H9 (cell line): ENCODE measurements around the gene ADGRF5. TPM values are rescaled to one million over a fixed set of nuclear protein-coding genes. Genes with fewer than 3 reads are reported as not detected.

Experiments used
- DNase-seq: peaks from one replicate; pipeline ENCODE4 v3.0.0-alpha.2; 2017
- H2AFZ ChIP-seq: one replicate; pipeline ENCODE4 v1.6.1; 2013; ENCODE audit warnings: mild to moderate bottlenecking, low read length, control low read depth, moderate library complexity
- H2AK5ac ChIP-seq: 2 replicates; pipeline ENCODE4 v1.6.1; 2013; ENCODE audit warnings: low read length, control low read depth, mixed read lengths; ENCODE audit not compliant: insufficient read length
- H2BK120ac ChIP-seq: one replicate; pipeline ENCODE4 v1.6.1; 2013; ENCODE audit warnings: low read depth, mild to moderate bottlenecking, low read length, control low read depth, inconsistent platforms; ENCODE audit not compliant: poor library complexity, severe bottlenecking
- H2BK12ac ChIP-seq: 2 replicates; pipeline ENCODE4 v1.6.1; 2013; ENCODE audit warnings: low read length, control low read depth, mixed read lengths, low read depth; ENCODE audit not compliant: insufficient read length
- H2BK15ac ChIP-seq: 2 replicates; pipeline ENCODE4 v1.6.1; 2013; ENCODE audit warnings: low read depth, low read length, control low read depth
- H2BK20ac ChIP-seq: one replicate; pipeline ENCODE4 v1.6.1; 2013; ENCODE audit warnings: low read depth, mild to moderate bottlenecking, low read length, control low read depth, inconsistent platforms; ENCODE audit not compliant: poor library complexity, severe bottlenecking
- H2BK5ac ChIP-seq: 2 replicates; pipeline ENCODE4 v1.6.1; 2013; ENCODE audit warnings: low read length, control low read depth, mixed read lengths; ENCODE audit not compliant: insufficient read length
- H3K14ac ChIP-seq: 2 replicates; pipeline ENCODE4 v1.6.1; 2013; ENCODE audit warnings: low read length, control low read depth; ENCODE audit not compliant: insufficient read depth
- H3K18ac ChIP-seq: 2 replicates; pipeline ENCODE4 v1.6.1; 2013; ENCODE audit warnings: low read depth, mild to moderate bottlenecking, mixed read lengths, low read length, control low read depth; ENCODE audit not compliant: insufficient read length
- H3K23ac ChIP-seq: 2 replicates; pipeline ENCODE4 v1.6.1; 2013; ENCODE audit warnings: low read length, control low read depth, mixed read lengths, low read depth; ENCODE audit not compliant: insufficient read length
- H3K23me2 ChIP-seq: 2 replicates; pipeline ENCODE4 v1.6.1; 2013; ENCODE audit warnings: low read depth, mild to moderate bottlenecking, mixed read lengths, low read length, control low read depth; ENCODE audit not compliant: insufficient read length, poor library complexity, severe bottlenecking
- H3K27ac ChIP-seq: 2 replicates; pipeline ENCODE4 v1.5.1; 2013; ENCODE audit warnings: low read length, control low read depth, mixed read lengths, low read depth; ENCODE audit not compliant: insufficient read length
- H3K27me3 ChIP-seq: 2 replicates; pipeline ENCODE4 v1.6.1; 2013; ENCODE audit warnings: low read length, control low read depth, inconsistent platforms; ENCODE audit not compliant: insufficient read depth
- H3K4ac ChIP-seq: 2 replicates; pipeline ENCODE4 v1.6.1; 2013; ENCODE audit warnings: low read depth, mild to moderate bottlenecking, control low read depth, inconsistent platforms, low read length, moderate library complexity
- H3K4me1 ChIP-seq: 2 replicates; pipeline ENCODE4 v1.6.1; 2013; ENCODE audit warnings: low read length, control low read depth, inconsistent platforms; ENCODE audit not compliant: insufficient read depth
- H3K4me2 ChIP-seq: 2 replicates; pipeline ENCODE4 v1.6.1; 2013; ENCODE audit warnings: low read length, control low read depth, mixed read lengths; ENCODE audit not compliant: insufficient read length, insufficient read depth
- H3K56ac ChIP-seq: 2 replicates; pipeline ENCODE4 v1.6.1; 2013; ENCODE audit warnings: low read depth, mild to moderate bottlenecking, mixed read lengths, low read length, control low read depth; ENCODE audit not compliant: insufficient read length
- H3K79me1 ChIP-seq: 2 replicates; pipeline ENCODE4 v1.6.1; 2013; ENCODE audit warnings: low read depth, mild to moderate bottlenecking, moderate library complexity, low read length, control low read depth, inconsistent platforms; ENCODE audit not compliant: insufficient read depth, poor library complexity, severe bottlenecking
- H3K79me2 ChIP-seq: 2 replicates; pipeline ENCODE4 v1.6.1; 2013; ENCODE audit warnings: low read length, control low read depth, inconsistent platforms; ENCODE audit not compliant: insufficient read depth
- H3K9ac ChIP-seq: 2 replicates; pipeline ENCODE4 v1.6.1; 2013; ENCODE audit warnings: low read length, control low read depth, mixed read lengths; ENCODE audit not compliant: insufficient read length; ENCODE audit errors: extremely low read depth
- H3K9me3 ChIP-seq: one replicate; pipeline ENCODE4 v1.6.1; 2013; ENCODE audit warnings: low read depth, low read length, inconsistent platforms; ENCODE audit not compliant: control insufficient read depth
- H3T11ph ChIP-seq: one replicate; pipeline ENCODE4 v1.6.1; 2013; ENCODE audit warnings: mild to moderate bottlenecking, low read length, control low read depth, inconsistent platforms
- H4K20me1 ChIP-seq: one replicate; pipeline ENCODE4 v1.6.1; 2013; ENCODE audit not compliant: control insufficient read depth, insufficient read length, insufficient read depth
- H4K5ac ChIP-seq: 2 replicates; pipeline ENCODE4 v1.6.1; 2013; ENCODE audit warnings: low read depth, mild to moderate bottlenecking, mixed read lengths, low read length, control low read depth; ENCODE audit not compliant: insufficient read length
- H4K8ac ChIP-seq: replicated peaks from 2 replicates; pipeline ENCODE4 v1.6.1; 2013; ENCODE audit warnings: low read length, control low read depth, mixed read lengths, low read depth; ENCODE audit not compliant: insufficient read length
- H4K91ac ChIP-seq: 2 replicates; pipeline ENCODE4 v1.6.1; 2013; ENCODE audit warnings: low read depth, mild to moderate bottlenecking, moderate library complexity, mixed read lengths, low read length, control low read depth; ENCODE audit not compliant: insufficient read length
- H3K27ac Mint-ChIP-seq, 3 experiments: 2 replicates in 2 of 3; 3 replicates in 1 of 3; pipeline ENCODE4 v1.8.0; 2020 to 2021; ENCODE audit warnings: mixed read lengths in 3 of 3, mild to moderate bottlenecking in 1 of 3, moderate library complexity in 1 of 3
- H3K27me3 Mint-ChIP-seq: 2 replicates; pipeline ENCODE4 v1.8.0; 2021; ENCODE audit warnings: low read depth, mild to moderate bottlenecking, moderate library complexity, mixed read lengths
- H3K36me3 Mint-ChIP-seq, 3 experiments: 2 replicates in 2 of 3; 3 replicates in 1 of 3; pipeline ENCODE4 v1.8.0; 2020 to 2021; ENCODE audit warnings: low read depth in 3 of 3, mixed read lengths in 3 of 3; ENCODE audit not compliant: insufficient read depth in 1 of 3
- H3K4me1 Mint-ChIP-seq, 2 experiments: 2 replicates each; pipeline ENCODE4 v1.8.0; 2020; ENCODE audit warnings: mixed read lengths in 2 of 2
- H3K4me3 Mint-ChIP-seq, 2 experiments: 2 replicates in 1 of 2; 3 replicates in 1 of 2; pipeline ENCODE4 v1.8.0; 2020 to 2021; ENCODE audit warnings: mild to moderate bottlenecking in 2 of 2, mixed read lengths in 2 of 2, moderate library complexity in 1 of 2
- H3K9me3 Mint-ChIP-seq, 2 experiments: 2 replicates in 1 of 2; 3 replicates in 1 of 2; pipeline ENCODE4 v1.8.0; 2020; ENCODE audit warnings: mild to moderate bottlenecking in 2 of 2, mixed read lengths in 2 of 2, moderate library complexity in 1 of 2
- CTCF ChIP-seq: fragments of 200-600 bp; sonication (generic); conservative IDR thresholded peaks from 3 replicates; pipeline ENCODE4 v1.8.0; 2021; ENCODE audit warnings: antibody characterized with exemption, mild to moderate bottlenecking
- WGBS: extraction: QIAGEN DNeasy Blood & Tissue Kit; methylation state at CpG from one replicate; pipeline ENCODE4 v1.1.7; 2013; ENCODE audit warnings: missing lambda C conversion rate, low lambda C conversion rate, mixed read lengths; ENCODE audit not compliant: insufficient read length; ENCODE audit errors: extremely low coverage; 5-methylcytosine and 5-hydroxymethylcytosine counted together
- total RNA-seq: library from RNA; stranded (reverse); gene quantifications from 2 replicates; pipeline ENCODE4 v1.2.1, GENCODE V29; 2021

ADGRF5 gene
- total RNA-seq, 1 experiment from 2014 or later = not detected

GRCh38 chr6:46832816-46833215 lies 88.9 kb downstream of the ADGRF5 start:
- no peak overlapping the region for H4K91ac ChIP-seq
- H3K27ac Mint-ChIP-seq = no peak overlapping the region
- H3K79me1 ChIP-seq = no peaks in the 10 kb centered on the region
- H4K20me1 ChIP-seq = no peaks in the 10 kb centered on the region
- H3K56ac ChIP-seq = no peak overlapping the region
- H2BK12ac ChIP-seq = no peak overlapping the region
- no peak overlapping the region for H3K4me2 ChIP-seq
- no peak for DNase-seq
- no peak overlapping the region for H2AK5ac ChIP-seq
- H3K79me2 ChIP-seq = no peaks in the 10 kb centered on the region
- no peak overlapping the region for H2AFZ ChIP-seq
- H3K23me2 ChIP-seq = no peaks in the 10 kb centered on the region
- H4K8ac ChIP-seq = no peak overlapping the region
- no peak overlapping the region for H3T11ph ChIP-seq
- no peak overlapping the region for H2BK20ac ChIP-seq
- H2BK120ac ChIP-seq = no peak overlapping the region
- no peak overlapping the region for H4K5ac ChIP-seq
- H3K27me3 Mint-ChIP-seq = no peaks in the 10 kb centered on the region
- no peak overlapping the region for H2BK15ac ChIP-seq
- no peaks in the 10 kb centered on the region for H3K4me1 ChIP-seq
- H2BK5ac ChIP-seq = no peak overlapping the region
- H3K14ac ChIP-seq = no peak overlapping the region
- WGBS = no CpG with 5 or more reads among the region's 3 CpGs
- no peaks in the 10 kb centered on the region for H3K27me3 ChIP-seq
- H3K4ac ChIP-seq = no peak overlapping the region
- TF ChIP-seq CTCF = no peak
- no peak overlapping the region for H3K18ac ChIP-seq
- no peak overlapping the region for H3K4me3 Mint-ChIP-seq
- no peak overlapping the region for H3K23ac ChIP-seq
- H3K9me3 Mint-ChIP-seq = no peaks in the 10 kb centered on the region
- H3K9me3 ChIP-seq = no peaks in the 10 kb centered on the region
- H3K9ac ChIP-seq = no peak overlapping the region
- H3K4me1 Mint-ChIP-seq = no peaks in the 10 kb centered on the region
- no peak overlapping the region for H3K27ac ChIP-seq
- no peaks in the 10 kb centered on the region for H3K36me3 Mint-ChIP-seq
